ENCODE measurements around the gene FANCC. TPM values are rescaled to one million over a fixed set of nuclear protein-coding genes. Genes with fewer than 3 reads are reported as not detected.

FANCC gene
- total RNA-seq, 4 donors from 2014 or later = 7.7 to 27.8 (median 9.0) TPM

- H3K9me3 ChIP-seq = no peaks in the 10 kb centered on the region
Measured at GRCh38 chr9:95143591-95144561, 173.6 kb downstream of the FANCC start.

GRCh38 chr9:95142728-95143127 lies 174.8 kb downstream of the FANCC start:
- Histone ChIP-seq H3K4me3 (no peak overlapping the region), H3K4me1 (peaks cover 3% of the 10 kb centered on the region), H3K36me3 (no peaks in the 10 kb centered on the region), H3K27me3 (no peaks in the 10 kb centered on the region), H3K27ac (no peak overlapping the region), H3K9me3 (no peaks in the 10 kb centered on the region)
- TF ChIP-seq POLR2AphosphoS5 (IDR thresholded peaks at IDR 0.05) (no peak), POLR2A (IDR thresholded peaks at IDR 0.05) (no peak), CTCF (IDR thresholded peaks at IDR 0.05) (no peak), EP300 (IDR thresholded peaks at IDR 0.05) (no peak)
- no peak for DNase-seq (ENCODE audit: low spot score in 2 of 2)
- WGBS = 57% methylated on average over 3 of the region's 3 CpGs

More at GRCh38 chr9:95143591-95144561, 173.6 kb downstream of the FANCC start:
- peak in 2 of 3 donors; percentile 81 to 86 for TF ChIP-seq POLR2AphosphoS5 (IDR thresholded peaks at IDR 0.05)
- no peak for TF ChIP-seq POLR2A (IDR thresholded peaks at IDR 0.05)
- no peaks in the 10 kb centered on the region for H3K27me3 ChIP-seq
- WGBS = 69% methylated on average over 18 of the region's 18 CpGs
- peaks cover 3% of the 10 kb centered on the region for H3K4me1 ChIP-seq
- no peak overlapping the region for H3K27ac ChIP-seq
- no peak overlapping the region for H3K4me3 ChIP-seq
- H3K36me3 ChIP-seq = no peaks in the 10 kb centered on the region
- DNase-seq (ENCODE audit: low spot score in 2 of 2) = peak; percentile 93 to 94

GRCh38 chr9:95142315-95142714 lies 175.2 kb downstream of the FANCC start:
- Histone ChIP-seq H3K27me3 (no peaks in the 10 kb centered on the region), H3K9me3 (no peaks in the 10 kb centered on the region), H3K4me3 (no peak overlapping the region), H3K36me3 (no peaks in the 10 kb centered on the region), H3K4me1 (peaks cover 3% of the 10 kb centered on the region), H3K27ac (no peak overlapping the region)
- WGBS = 63% methylated on average over 4 of the region's 4 CpGs
- TF ChIP-seq CTCF (IDR thresholded peaks at IDR 0.05) = no peak
- no peak for TF ChIP-seq POLR2AphosphoS5 (IDR thresholded peaks at IDR 0.05)
- no peak for DNase-seq (ENCODE audit: low spot score in 2 of 2)

GRCh38 chr9:95140821-95141220 lies 176.7 kb downstream of the FANCC start:
- DNase-seq (ENCODE audit: low spot score in 2 of 2) = no peak
- WGBS = 78% methylated on average over 2 of the region's 2 CpGs
- Histone ChIP-seq H3K27me3 (no peaks in the 10 kb centered on the region), H3K27ac (no peak overlapping the region), H3K9me3 (no peaks in the 10 kb centered on the region), H3K36me3 (no peaks in the 10 kb centered on the region), H3K4me1 (peaks cover 3% of the 10 kb centered on the region), H3K4me3 (no peak overlapping the region)
- TF ChIP-seq EP300 (IDR thresholded peaks at IDR 0.05) = no peak
- no peak for TF ChIP-seq CTCF (IDR thresholded peaks at IDR 0.05)
- TF ChIP-seq POLR2A (IDR thresholded peaks at IDR 0.05) = no peak
- TF ChIP-seq POLR2AphosphoS5 (IDR thresholded peaks at IDR 0.05) = no peak

GRCh38 chr9:95139126-95139525 lies 178.4 kb downstream of the FANCC start:
- DNase-seq (ENCODE audit: low spot score in 2 of 2) = no peak
- TF ChIP-seq POLR2AphosphoS5 (IDR thresholded peaks at IDR 0.05) = no peak
- TF ChIP-seq CTCF (IDR thresholded peaks at IDR 0.05) = no peak
- TF ChIP-seq POLR2A (IDR thresholded peaks at IDR 0.05) = no peak
- no peak for TF ChIP-seq EP300 (IDR thresholded peaks at IDR 0.05)
- WGBS = 72% methylated on average over 10 of the region's 10 CpGs
- Histone ChIP-seq H3K27me3 (no peaks in the 10 kb centered on the region), H3K4me1 (no peaks in the 10 kb centered on the region), H3K9me3 (no peaks in the 10 kb centered on the region), H3K4me3 (no peak overlapping the region), H3K27ac (no peak overlapping the region), H3K36me3 (no peaks in the 10 kb centered on the region)
